Right atrium auricular region (tissue), 2 donors: Measurements from ENCODE around the gene CHL1. TPM values are rescaled to one million over a fixed set of nuclear protein-coding genes. Genes with fewer than 3 reads are reported as not detected.

Experiments used
- DNase-seq: peaks from one replicate; pipeline ENCODE4 v3.0.0-alpha.2; 2019; ENCODE audit warnings: low spot score
- H3K27ac ChIP-seq, 2 donors: fragments of 200-600 bp; sonication (generic); 1 replicate in 1 of 2; 2 replicates in 1 of 2; pipeline ENCODE4 v1.5.1; 2016 to 2019
- H3K27me3 ChIP-seq, 2 donors: fragments of 200-600 bp; sonication (generic); one replicate each; pipeline versions ENCODE4 v1.5.1 to v1.6.0; 2017 to 2019
- H3K36me3 ChIP-seq: fragments of 200-600 bp; sonication (generic); one replicate; pipeline ENCODE4 v1.5.1; 2016
- H3K4me1 ChIP-seq, 2 donors: fragments of 200-600 bp; sonication (generic); one replicate each; pipeline versions ENCODE4 v1.5.1 to v1.6.0; 2017 to 2019
- H3K4me3 ChIP-seq, 2 donors: fragments of 200-600 bp; sonication (generic); 1 replicate in 1 of 2; 2 replicates in 1 of 2; pipeline ENCODE4 v1.5.1; 2017 to 2019; ENCODE audit warnings: mild to moderate bottlenecking in 1 of 2, moderate library complexity in 1 of 2
- H3K9me3 ChIP-seq, 2 donors: fragments of 200-600 bp; sonication (generic); one replicate each; pipeline ENCODE4 v1.5.1; 2019
- CTCF ChIP-seq, 2 donors: fragments of 200-600 bp; sonication (generic); IDR thresholded peaks; one replicate each; pipeline ENCODE4 v1.5.1; 2019; ENCODE audit warnings: antibody characterized with exemption in 2 of 2
- total RNA-seq, 2 donors: library from RNA; depleted of rRNA; stranded (reverse); fragments of >200 nt; gene quantifications; one replicate each; pipeline ENCODE4 v1.1.0, GENCODE V29; 2016

CHL1 gene
- total RNA-seq, 2 donors from 2014 or later: 36.7 to 66.4 TPM

- no peak overlapping the region for H3K4me3 ChIP-seq
- H3K4me1 ChIP-seq: no peaks in the 10 kb centered on the region
- no peak for DNase-seq
- no peaks in the 10 kb centered on the region for H3K36me3 ChIP-seq
- H3K27me3 ChIP-seq: no peaks in the 10 kb centered on the region
- no peak overlapping the region for H3K27ac ChIP-seq
- no peak for TF ChIP-seq CTCF (IDR thresholded peaks at IDR 0.05)
- H3K9me3 ChIP-seq: no peaks in the 10 kb centered on the region
These were observed 91.9 kb downstream of the CHL1 start for GRCh38 chr3:288417-288816.

GRCh38 chr3:291028-291427 lies 94.5 kb downstream of the CHL1 start:
- Histone ChIP-seq H3K9me3 (no peaks in the 10 kb centered on the region), H3K36me3 (no peaks in the 10 kb centered on the region), H3K4me3 (no peak overlapping the region), H3K27me3 (no peaks in the 10 kb centered on the region), H3K27ac (no peak overlapping the region), H3K4me1 (no peaks in the 10 kb centered on the region)
- no peak for DNase-seq
- TF ChIP-seq CTCF (IDR thresholded peaks at IDR 0.05): no peak

GRCh38 chr3:291646-292436 lies 95.3 kb downstream of the CHL1 start:
- H3K27me3 ChIP-seq: no peaks in the 10 kb centered on the region
- no peaks in the 10 kb centered on the region for H3K4me1 ChIP-seq
- no peaks in the 10 kb centered on the region for H3K9me3 ChIP-seq
- H3K27ac ChIP-seq: no peak overlapping the region
- no peak for TF ChIP-seq CTCF (IDR thresholded peaks at IDR 0.05)
- DNase-seq: no peak
- H3K36me3 ChIP-seq: no peaks in the 10 kb centered on the region
- no peak overlapping the region for H3K4me3 ChIP-seq

GRCh38 chr3:294096-294495 lies 97.5 kb downstream of the CHL1 start:
- no peaks in the 10 kb centered on the region for H3K4me1 ChIP-seq
- no peak overlapping the region for H3K4me3 ChIP-seq

GRCh38 chr3:294581-294980 lies 98.0 kb downstream of the CHL1 start:
- Histone ChIP-seq H3K9me3 (no peaks in the 10 kb centered on the region), H3K36me3 (no peaks in the 10 kb centered on the region), H3K4me3 (no peak overlapping the region), H3K27ac (no peak overlapping the region), H3K27me3 (no peaks in the 10 kb centered on the region), H3K4me1 (no peaks in the 10 kb centered on the region)
- DNase-seq: no peak
- TF ChIP-seq CTCF (IDR thresholded peaks at IDR 0.05): no peak

More at GRCh38 chr3:294096-294495, 97.5 kb downstream of the CHL1 start:
- DNase-seq: no peak
- no peak overlapping the region for H3K27ac ChIP-seq
- no peak for TF ChIP-seq CTCF (IDR thresholded peaks at IDR 0.05)
- no peaks in the 10 kb centered on the region for H3K27me3 ChIP-seq
- H3K9me3 ChIP-seq: no peaks in the 10 kb centered on the region
- H3K36me3 ChIP-seq: no peaks in the 10 kb centered on the region

GRCh38 chr3:295166-295565 lies 98.6 kb downstream of the CHL1 start:
- no peaks in the 10 kb centered on the region for H3K27me3 ChIP-seq
- no peak for TF ChIP-seq CTCF (IDR thresholded peaks at IDR 0.05)
- no peaks in the 10 kb centered on the region for H3K36me3 ChIP-seq
- H3K4me1 ChIP-seq: no peaks in the 10 kb centered on the region
- H3K9me3 ChIP-seq: no peaks in the 10 kb centered on the region
- H3K27ac ChIP-seq: no peak overlapping the region
- H3K4me3 ChIP-seq: no peak overlapping the region
- no peak for DNase-seq
